Activated naive CD4-positive, alpha-beta T cell treated with anti-CD3 and anti-CD28 coated beads, Interleukin-2, amount 50 U/mL, for 16 hours (primary cell): ENCODE measurements around the gene THOC3.
A peak's percentile ranks its signal among the peaks of the same experiment; 100 is the strongest.
"Not testable (repeated sequence)": the region's sequence is repeated elsewhere in the genome, so short reads cannot be mapped to it uniquely, and the experiment has no call there.

Experiments
- DNase-seq: peaks from one replicate; pipeline ENCODE4 v3.0.0-alpha.2; 2020

The THOC3 gene

GRCh38 chr5:175967471-175968372, at the start of gene THOC3:
TSS of gene THOC3 (minus strand) at chr5:175968315. CDS start at chr5:175968208, 107 bp downstream.
- peak; percentile 76 for DNase-seq

GRCh38 chr5:176017324-176017723, 49.2 kb upstream of the THOC3 start:
- DNase-seq = not testable (repeated sequence)

GRCh38 chr5:176014360-176014759, 46.2 kb upstream of the THOC3 start:
- DNase-seq = not testable (repeated sequence)

- DNase-seq = not testable (repeated sequence)
Observed at GRCh38 chr5:176011088-176011487, 43.0 kb upstream of the THOC3 start.

GRCh38 chr5:176010202-176010601, 42.1 kb upstream of the THOC3 start:
- DNase-seq = not testable (repeated sequence)

- not testable (repeated sequence) for DNase-seq
Observed at GRCh38 chr5:176007220-176007619, 39.1 kb upstream of the THOC3 start.

- not testable (repeated sequence) for DNase-seq
Observed at GRCh38 chr5:176006819-176007218, 38.7 kb upstream of the THOC3 start.

GRCh38 chr5:175997979-175998378, 29.9 kb upstream of the THOC3 start:
- not testable (repeated sequence) for DNase-seq

- not testable (repeated sequence) for DNase-seq
Observed at GRCh38 chr5:175997495-175997894, 29.4 kb upstream of the THOC3 start.

GRCh38 chr5:175996791-175997190, 28.7 kb upstream of the THOC3 start:
- not testable (repeated sequence) for DNase-seq

GRCh38 chr5:175995506-175995905, 27.4 kb upstream of the THOC3 start:
- DNase-seq = not testable (repeated sequence)

GRCh38 chr5:175979371-175979995, 11.4 kb upstream of the THOC3 start:
- DNase-seq = not testable (repeated sequence)

- DNase-seq = not testable (repeated sequence)
Observed at GRCh38 chr5:175968381-175968780, 266 bp upstream of the THOC3 start.

- not testable (repeated sequence) for DNase-seq
Observed at GRCh38 chr5:175962329-175962728, 5.8 kb downstream of the THOC3 start.

- DNase-seq = not testable (repeated sequence)
Observed at GRCh38 chr5:175960228-175960627, 7.9 kb downstream of the THOC3 start.

GRCh38 chr5:175958515-175958914, 9.6 kb downstream of the THOC3 start:
- DNase-seq = not testable (repeated sequence)

GRCh38 chr5:175954107-175954506, 14.0 kb downstream of the THOC3 start:
- not testable (repeated sequence) for DNase-seq

GRCh38 chr5:175952810-175953209, 15.3 kb downstream of the THOC3 start:
- DNase-seq = not testable (repeated sequence)

- DNase-seq = not testable (repeated sequence)
Observed at GRCh38 chr5:175951339-175951969, 16.7 kb downstream of the THOC3 start.

GRCh38 chr5:175948329-175949108, 19.6 kb downstream of the THOC3 start:
- not testable (repeated sequence) for DNase-seq

GRCh38 chr5:175943253-175943652, 24.9 kb downstream of the THOC3 start:
- DNase-seq = not testable (repeated sequence)

- not testable (repeated sequence) for DNase-seq
Observed at GRCh38 chr5:175940632-175941031, 27.5 kb downstream of the THOC3 start.
